KOPT-K1 (cell line): ENCODE data around the gene SOD2.

Source experiments
- H3K27ac ChIP-seq: fragments of 200-600 bp; sonication (generic); 2 replicates; pipeline ENCODE4 v1.5.1; 2016; ENCODE audit warnings: antibody characterized with exemption, mild to moderate bottlenecking, low read depth, low read length; ENCODE audit not compliant: poor library complexity, severe bottlenecking
- H3K36me3 ChIP-seq: fragments of 200-600 bp; sonication (generic); 2 replicates; pipeline ENCODE4 v1.5.1; 2017; ENCODE audit warnings: antibody characterized with exemption, mild to moderate bottlenecking, low read length, moderate library complexity; ENCODE audit not compliant: insufficient read depth
- H3K9me3 ChIP-seq: fragments of 200-600 bp; sonication (generic); 2 replicates; pipeline ENCODE4 v1.5.1; 2017; ENCODE audit warnings: antibody characterized with exemption, low read length, mild to moderate bottlenecking; ENCODE audit not compliant: insufficient read depth, poor library complexity, severe bottlenecking

SOD2 gene

GRCh38 chr6:159646116-159646515 is 46.9 kb downstream of the SOD2 start:
- Histone ChIP-seq H3K27ac (no peak overlapping the region), H3K9me3 (peaks cover 10% of the 10 kb centered on the region), H3K36me3 (no peaks in the 10 kb centered on the region)

GRCh38 chr6:159645640-159646039 is 47.4 kb downstream of the SOD2 start:
- Histone ChIP-seq H3K36me3 (no peaks in the 10 kb centered on the region), H3K27ac (no peak overlapping the region), H3K9me3 (peaks cover 14% of the 10 kb centered on the region)
